ENCODE measurements around the gene GNGT2.

GNGT2 gene

DNA sequence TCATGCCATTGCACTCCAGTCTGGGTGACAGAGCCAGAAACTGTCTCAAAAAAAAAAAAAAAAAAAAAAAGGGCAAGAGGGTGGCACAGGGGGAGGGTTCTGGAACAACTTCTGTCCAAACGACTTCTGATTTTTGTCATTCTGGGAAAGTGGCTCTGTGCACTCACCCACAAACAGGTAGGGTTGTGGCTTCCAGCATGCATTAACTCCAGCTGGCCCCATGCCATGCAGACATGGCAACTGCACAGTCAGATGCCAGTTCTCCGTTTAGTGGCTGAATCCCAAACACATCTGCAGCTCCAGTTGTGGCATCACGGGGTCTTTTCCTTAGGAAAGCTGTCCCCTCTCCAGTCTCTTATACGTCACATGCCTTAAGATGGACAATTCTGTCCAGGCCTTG, 47.5 kb downstream of the GNGT2 start:
- DNase-seq: no peak

DNA sequence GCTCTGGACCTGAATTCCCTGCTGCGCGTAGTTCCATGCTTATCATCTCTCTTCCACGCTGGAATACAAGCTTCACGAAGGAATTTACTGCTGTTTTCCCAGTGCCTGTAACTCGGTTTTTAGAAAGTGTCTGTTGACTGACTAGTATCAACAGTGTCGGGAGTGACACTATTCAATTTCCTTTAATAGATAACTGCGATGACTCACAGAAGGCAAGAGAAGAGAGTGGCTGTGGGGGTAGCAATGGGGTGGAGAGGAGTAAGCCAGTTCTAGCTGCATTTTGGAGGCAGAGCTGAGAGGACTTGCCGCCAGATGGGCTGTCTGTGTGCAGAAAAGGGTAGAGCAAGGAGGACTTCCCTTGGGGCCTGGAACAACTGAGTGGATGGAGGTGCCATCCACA, 52.6 kb downstream of the GNGT2 start:
- no peak for DNase-seq

DNA sequence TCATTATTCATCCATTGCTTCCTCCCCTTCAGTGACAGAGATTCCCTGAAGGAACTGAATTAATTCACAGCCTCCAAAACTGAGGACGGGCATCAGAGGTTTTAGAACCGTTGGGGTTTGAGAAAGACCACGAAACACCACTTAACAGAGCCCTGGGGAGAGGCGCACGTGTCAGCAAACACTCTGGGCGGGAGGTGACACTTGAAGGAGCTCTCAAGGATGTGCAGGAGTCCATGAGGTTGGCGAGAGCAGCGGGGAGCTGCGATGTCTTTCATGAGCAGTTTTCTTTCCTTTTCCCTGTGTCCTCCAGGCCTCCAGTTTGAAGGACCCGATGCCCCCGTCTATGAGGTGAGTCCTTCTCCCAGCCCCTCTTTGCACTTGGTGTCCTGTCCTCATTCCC, 54.1 kb downstream of the GNGT2 start:
- no peak for DNase-seq
